UCSD-AML1 (cell line): ENCODE data around the gene GNAI3.
A peak's percentile ranks its signal among the peaks of the same experiment; 100 is the strongest.

Source experiments
- DNase-seq: peaks from one replicate; lab custom pipeline; 2025; ENCODE audit not compliant: unreplicated experiment; lab: John Stamatoyannopoulos, UW

Gene GNAI3

DNA sequence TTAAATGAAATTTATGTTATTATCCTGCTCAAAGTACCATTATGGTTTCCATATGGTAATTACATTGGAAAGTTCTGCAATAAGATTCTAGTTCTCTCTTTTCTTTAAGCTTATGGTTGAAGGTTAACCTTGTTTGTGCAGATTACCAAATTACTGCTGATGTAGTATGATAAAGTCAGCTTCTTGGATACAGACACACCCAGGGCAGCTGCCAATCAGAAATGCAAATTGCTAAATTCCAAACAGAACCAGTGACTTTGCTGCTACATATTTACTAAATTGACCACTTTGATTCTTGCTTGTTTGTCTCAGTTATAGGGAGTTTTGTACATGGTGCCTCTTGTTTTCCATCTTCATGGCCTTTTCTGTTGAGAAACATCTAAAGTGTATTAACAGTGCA, 44.5 kb downstream of the GNAI3 start:
- DNase-seq = no peak

DNA sequence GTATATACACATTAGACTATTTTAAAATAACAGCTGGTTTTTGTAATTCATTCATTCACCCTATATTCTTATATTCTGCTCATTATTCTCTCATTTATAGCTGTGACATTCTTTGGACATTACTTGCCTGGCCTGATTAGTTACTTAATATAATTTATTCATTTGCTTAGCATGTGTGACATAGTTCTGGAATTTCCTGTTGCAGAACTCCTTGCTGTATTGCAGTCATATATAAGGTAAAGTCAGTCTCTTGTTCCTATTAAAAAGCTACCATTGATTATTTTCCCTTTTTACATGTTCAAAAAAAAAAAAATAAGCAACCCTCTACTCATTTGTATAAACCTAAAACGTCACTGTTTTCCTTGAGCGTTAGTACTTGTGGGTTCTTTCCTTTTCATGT, 47.1 kb downstream of the GNAI3 start:
- no peak for DNase-seq

DNA sequence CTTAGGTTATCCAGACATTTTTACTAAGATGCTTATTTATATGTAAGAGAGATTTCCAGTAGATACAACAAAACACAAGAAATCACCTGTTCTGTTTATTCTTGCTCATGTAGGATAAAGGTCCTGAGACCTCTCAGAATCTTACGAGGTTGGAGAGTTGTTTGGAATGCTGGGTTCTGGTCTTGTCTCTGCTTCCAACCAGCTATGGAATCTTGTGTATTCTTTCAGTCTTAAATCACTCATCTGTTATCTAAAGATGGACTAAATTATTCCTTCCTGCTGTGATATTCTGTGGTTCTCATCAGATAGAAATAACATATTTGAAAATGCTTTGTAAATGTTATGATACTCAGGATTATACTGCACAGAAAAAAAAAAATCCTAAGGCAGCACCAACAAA, 49.7 kb downstream of the GNAI3 start:
- no peak for DNase-seq

DNA sequence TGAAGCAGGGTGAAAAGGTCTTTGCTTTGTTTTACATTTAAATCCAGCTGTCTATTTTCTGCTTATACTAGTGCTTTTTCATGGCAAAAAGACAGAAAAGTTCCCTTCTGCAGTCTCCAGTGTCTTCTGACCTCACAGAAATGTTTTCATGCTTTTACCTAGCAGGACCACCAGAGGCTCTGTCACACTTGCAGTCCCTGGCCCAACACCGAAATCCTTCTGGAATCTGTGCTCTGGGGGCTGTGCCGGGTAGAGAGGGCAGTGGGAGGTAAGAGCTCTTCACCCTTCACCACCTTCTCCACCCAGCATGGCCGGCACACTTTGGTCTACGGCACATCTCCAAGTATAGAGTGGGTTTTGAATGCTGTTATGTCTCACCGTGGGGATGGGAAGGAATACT, 50.2 kb downstream of the GNAI3 start:
- DNase-seq = no peak

DNA sequence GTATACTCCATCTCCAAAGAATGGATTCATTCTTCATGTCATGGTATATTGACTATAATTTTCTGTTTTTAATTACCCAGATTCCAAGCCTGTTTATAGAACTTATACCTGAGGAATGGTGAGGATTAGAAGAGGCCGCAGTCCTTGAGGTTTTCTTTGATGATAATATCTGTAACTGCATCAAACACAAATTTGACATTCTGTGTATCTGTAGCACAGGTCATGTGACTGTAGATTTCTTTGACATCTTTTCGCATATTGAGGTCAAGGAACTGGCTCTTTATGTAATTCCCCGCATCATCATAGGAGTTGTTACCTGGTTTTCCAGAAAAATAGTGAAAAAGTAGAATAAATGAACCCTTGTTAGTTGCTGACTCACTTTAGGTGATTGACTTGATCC, 54.8 kb downstream of the GNAI3 start:
- DNase-seq = no peak

DNA sequence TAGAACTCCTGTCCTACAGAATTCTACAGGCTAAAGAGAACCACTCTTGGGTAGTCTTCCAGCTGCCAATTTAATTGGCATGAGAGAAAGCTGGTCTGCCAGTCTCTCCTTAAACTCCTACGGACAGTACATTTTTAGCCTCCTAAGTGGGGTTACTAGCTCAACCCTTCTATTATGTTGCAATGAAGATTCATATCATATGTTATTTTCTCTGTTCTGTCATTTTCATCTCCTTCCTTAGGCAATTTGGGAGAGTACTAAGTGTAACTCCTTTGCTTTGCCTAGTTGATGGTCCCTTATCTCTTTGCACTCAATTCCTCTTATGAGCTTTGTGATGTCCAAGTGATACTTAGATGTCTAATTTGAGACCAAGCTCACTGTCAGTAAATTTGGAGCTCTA, 57.0 kb downstream of the GNAI3 start:
- DNase-seq = no peak

DNA sequence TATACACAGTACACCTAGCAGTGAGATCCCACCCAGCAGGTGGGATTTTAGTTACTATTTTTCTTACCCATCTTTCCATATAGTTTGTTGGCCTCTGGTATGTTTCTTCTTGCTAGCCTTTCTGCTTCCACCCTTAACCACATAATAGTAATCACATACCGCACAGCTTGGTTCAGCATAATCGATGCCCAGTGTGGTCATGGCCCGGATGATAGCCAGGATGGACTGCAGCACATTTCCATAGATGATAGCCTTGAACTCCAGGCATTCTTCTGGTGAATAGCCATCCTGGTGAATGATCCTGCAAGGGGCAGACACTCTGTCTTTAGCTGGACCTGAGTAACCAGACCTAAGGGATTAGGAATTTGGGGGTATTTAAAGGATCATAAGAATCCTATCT, 61.5 kb downstream of the GNAI3 start:
- no peak for DNase-seq

DNA sequence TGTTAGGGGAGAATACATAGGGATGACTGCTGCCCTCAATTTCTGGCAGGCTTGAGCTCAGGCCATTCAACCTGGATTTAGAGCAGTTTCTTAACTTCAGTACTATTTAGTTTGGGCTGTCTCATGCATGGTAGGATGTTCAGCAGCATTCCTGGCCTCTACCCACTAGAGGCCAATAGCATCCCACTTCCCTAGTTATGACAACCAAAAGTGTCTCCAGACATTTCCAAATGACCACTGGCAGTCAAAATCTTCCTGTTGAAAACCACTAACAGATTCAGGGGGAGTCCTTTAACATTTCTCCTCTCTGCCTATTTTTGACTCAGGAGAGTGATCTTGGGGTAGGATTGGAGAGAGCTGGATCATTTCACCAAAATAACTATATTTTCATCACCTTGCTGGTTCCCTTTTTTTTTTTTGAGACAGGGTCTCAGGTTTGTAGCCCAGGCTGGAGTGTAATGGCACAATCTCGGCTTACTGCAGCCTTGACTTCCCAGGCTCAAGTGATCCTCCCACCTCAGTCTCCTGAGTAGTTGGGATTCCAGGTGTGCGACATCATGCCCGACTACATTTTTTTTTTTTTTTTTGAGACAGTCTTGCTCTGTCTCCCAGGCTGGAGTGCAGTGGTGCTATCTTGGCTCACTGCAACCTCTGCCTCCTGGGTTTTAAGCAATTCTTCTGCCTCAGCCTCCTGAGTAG, 62.3 kb downstream of the GNAI3 start:
- no peak for DNase-seq

DNA sequence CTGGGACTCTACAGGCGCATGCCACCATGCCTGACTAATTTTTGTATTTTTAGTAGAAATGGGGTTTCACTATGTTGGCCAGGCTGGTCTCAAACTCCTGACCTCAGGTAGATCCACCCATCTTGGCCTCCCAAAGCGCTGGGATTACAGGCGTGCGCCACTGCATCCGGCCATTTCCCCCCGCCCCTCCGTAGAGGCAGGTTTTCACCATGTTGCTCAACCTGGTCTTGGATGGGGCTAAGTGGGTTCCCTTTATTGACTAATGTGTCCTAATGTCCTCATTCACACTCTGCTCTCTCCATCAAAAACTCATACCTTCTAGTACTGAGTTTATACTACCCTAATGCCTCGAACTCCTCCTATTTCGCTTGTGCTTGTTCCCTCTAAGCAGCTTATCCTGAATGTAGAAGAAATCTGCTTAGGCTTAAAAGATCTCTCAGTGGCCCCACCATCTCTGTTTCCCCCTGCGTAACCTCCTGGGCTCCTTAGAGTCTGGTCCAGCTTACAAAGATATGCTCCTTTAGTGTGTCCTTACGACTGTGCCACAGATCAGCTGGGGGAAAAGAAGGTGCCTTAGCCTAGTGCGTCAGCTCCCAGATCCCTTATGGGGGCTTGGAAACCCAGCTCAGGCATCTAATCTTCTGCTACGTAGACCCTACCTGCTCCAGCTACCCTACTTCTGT, 63.0 kb downstream of the GNAI3 start:
- no peak for DNase-seq

DNA sequence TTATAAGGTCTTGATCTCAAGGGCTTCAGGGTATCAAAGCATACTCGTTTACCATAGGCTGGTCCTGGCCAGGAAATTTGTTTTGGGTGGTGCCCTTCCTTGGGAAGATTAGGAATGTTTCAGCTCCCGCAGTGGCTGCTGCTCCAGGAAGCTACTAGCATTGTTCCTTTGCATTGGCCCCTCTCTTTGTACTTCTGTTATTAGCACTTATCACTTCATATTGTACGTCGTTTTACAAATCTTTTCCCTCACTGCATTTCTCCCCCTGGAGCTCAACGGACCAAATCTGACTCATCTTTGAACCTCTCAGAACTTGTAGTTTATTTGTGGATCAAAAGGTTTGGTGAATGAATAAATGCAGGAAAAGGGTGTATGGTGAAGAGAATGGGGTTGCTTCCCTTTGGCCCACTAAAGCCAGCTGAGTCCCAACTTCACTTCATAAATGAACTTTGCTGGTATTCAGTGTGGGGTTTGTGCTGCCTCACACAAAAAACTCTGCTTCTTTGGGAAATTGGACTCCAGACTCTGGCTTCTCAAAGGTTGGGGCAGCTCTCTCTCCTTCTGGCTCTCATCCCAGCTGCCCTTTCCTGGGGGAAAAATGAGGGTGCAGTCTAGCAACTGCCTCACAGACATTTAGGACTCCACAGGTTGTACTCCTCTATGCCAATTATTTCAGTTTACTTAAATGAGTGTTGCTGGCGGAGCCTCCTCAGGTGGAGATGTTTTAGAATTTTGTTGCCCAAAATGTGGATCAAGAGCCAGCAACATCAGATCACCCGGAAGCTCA, 65.1 kb downstream of the GNAI3 start:
- DNase-seq = no peak

DNA sequence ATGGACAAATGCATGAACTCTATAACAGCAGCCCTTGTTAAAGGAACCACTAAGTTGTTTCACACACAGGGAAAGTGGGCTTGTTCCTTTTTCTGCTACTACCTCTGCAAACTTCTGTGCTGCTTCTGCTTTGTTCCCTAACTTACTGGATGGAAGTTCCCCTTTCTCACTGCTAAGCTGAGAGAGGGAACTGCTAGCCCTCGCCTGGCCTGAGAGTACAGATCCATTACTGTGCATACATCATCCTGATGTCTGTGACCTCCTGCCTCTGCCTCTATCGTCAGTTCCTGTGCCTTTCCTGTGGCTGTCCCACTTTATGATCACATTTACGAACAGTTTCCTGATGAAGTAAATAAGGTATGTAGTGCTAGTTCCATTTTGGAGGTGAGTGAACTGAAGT, 67.5 kb downstream of the GNAI3 start:
- peak; percentile 61 for DNase-seq

DNA sequence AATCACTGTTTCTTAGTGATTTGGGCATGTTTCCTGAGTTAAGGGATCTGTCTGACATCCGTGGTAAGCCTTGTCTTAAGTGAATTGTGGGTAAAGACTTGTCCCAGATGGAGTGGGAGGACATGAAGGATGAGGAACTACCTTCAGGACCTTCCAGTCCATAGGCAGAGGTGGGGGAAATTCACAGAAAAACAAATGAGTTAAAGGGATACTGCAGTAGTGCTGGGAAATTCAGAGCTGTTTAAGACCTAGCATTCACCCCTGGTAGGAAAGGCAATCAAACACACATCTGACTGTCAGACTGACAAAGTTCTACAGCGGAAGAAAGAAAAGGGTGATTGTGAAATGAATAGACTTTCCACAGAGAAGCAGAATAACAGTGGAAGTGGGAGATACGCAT, 68.0 kb downstream of the GNAI3 start:
- no peak for DNase-seq

DNA sequence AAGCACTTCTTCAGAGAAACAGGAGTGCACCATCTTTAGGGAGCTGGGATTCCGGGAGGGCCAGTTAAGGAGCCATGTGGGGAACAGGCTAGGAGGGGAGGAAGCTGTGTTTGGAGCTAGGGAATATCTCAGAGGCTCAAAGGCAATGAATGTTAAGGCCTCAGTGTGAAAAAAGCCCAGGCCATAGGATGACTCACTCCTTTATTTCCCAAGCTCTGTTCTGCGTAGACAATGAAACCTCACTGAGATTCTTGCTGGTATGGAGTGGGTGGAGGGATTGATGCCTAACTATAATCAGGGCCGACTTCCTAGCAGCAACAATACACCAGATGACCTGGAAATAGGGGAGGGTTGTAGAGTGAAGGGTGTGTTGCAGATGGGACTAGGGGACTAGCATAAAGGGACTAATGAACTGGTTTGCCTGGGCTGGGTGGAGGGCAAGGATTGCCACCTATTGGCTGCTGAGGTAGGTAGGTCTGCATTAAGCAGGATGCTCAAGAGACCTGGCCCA, 68.9 kb downstream of the GNAI3 start:
- DNase-seq = no peak

DNA sequence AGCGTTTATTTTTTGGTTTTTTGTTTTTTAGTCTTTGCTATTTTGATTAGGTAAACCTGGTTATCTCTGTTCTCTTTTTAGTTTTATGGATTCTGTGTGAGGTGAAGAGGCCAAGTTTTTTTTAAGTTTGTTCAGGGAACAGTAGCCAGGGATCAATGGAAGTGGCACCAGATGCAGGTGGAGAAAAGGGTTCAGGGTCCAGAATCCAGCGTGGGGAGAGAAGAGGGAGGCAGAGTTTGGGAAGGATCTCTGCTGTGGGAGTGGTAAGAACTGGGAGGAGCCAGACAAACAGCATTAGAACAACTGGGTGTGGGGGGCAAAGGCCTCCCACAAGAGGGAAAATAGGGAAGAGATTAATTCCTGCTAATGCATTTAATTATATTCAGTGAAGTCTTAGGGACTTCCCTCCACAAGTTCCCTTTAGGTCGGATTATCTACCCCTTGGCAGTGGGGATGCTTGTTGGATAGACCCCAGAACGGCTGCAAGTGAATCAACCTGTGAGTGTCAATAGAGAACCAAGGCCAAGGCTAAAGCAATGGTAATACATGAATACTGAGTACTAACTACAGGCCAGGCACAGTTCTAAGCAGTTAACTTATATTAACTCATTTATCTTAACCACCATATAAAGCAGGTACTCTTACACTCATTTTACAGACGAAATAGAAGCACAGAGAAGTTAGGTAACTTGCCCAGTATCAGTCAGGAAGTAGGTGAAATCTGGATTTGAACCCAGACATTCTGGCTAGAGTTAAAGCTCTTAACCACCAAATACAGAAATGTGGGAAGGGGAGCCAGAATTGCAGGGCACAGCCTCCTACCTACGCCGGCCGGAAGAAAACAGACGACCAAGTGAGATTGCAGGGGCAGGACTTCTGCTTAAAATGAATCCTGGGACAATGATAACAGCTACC, 70.5 kb downstream of the GNAI3 start:
- no peak for DNase-seq

DNA sequence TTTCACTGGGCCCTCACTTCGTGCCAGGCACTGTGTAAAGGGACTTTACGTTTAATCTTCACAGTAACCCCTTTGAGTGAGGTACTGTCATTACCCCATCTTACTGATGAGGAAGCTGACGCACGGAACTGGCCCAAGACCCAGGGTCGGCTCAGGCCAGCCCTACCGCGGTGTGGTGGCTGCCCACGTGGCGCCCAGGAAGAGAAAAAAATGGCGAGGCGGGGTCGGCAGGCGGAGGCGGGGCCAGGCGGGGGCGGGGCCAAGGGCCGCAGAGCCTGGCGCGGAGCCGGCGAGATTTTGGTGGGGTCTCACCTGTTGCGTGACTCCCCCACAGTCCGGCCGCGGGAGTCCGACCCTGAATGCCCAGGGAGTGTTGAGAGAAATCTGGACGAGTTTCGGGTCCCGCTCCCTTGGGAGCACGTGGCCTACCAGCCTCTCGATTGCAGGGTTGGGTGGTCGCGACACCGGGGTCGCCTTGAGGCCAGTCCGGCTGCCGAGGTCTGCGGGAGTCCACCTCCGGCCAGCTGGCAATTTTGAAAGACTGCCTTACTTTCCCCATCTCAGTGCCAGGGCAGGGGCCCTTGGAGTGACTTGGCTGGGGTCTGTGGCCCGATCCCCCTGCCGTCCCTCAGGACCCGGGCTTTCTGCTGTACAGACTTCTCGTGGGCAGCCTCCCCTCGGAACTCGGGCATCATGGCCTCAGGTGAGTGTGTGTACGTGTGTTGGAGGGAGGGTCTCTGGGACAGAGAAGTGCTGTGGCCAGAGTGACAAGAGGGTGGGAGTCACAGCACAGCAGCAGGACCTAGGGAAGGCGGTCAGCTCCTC, 71.4 kb downstream of the GNAI3 start, which contains the start of the genes AMPD2 and GNAT2:
TSS of gene AMPD2 (plus strand) at position 262 of the 825 bp plus-strand sequence. CDS start 1,339 bp downstream, outside the sequence.
TSS of gene GNAT2 (minus strand) at position 41 of the 825 bp plus-strand sequence. CDS start 6,746 bp downstream, outside the sequence.
- peak; percentile 81 for DNase-seq

DNA sequence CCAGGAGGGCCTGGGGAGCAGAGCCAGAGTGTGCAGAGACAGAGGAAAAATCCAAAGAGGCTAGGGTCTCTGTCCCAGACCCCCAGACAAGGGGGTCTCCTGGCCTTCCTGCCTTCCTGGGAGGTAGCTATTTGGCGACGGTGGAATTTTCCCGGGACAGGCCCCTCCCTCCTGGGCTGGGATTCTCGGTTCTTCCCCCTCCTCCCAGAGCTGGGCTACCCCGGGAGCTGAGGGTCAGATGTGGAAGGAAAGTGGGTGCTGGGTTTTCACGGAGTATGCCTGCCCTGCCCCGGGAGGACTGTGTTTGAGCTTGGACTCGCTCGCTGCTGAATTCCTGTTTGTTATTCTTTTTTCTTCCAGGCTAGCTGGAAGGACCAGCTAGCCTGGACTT, 72.0 kb downstream of the GNAI3 start:
- DNase-seq = no peak

DNA sequence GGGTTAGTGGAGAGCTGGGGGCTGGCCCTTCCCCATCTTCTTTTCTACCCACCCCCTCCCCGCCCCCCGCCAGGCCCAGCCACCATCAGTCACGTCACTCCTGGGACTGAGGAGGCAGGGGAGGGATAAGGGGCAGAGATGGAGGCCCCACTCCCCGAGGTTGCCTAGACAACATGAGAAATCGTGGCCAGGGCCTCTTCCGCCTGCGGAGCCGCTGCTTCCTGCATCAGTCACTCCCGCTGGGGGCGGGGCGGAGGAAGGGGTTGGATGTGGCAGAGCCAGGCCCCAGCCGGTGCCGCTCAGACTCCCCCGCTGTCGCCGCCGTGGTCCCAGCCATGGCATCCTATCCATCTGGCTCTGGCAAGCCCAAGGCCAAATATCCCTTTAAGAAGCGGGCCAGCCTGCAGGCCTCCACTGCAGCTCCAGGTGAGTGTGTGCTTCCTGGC, 72.4 kb downstream of the GNAI3 start:
- DNase-seq = peak; percentile 95

DNA sequence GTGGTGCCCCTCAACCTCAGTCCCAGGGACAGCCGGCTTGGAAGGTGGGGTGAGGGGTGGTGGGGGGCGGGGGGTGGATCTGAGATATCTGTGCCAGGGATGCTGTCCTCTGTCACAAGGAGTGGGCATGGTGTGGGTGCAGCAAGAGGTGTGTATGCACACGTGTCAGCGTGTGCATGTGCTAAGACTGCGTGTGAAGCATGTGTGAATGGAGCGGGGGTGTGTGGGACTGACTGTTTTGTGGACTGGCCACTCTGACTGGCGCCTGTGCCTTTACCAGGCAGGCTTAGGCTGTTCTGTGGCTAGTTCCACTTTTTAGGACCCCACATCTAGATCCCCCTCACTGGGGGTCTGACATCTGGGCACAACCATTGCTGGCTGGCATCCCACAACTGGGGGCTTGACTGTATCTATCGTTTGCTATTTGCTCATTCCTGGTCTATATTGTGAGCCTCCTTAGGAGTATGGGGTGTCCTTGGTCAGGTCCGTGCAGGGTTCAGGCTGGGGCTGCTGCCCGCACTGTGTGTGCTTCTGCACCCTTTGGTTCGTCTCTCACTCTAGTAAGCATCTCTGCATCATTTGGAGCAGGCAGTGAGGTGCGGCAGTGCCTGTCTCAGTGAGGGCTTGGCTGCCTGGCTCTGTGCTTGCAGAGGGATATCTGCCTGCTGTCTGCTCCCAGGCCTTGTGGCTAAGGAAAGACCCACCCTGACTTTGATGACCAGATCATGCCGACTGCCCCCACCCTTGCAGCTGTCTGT, 73.1 kb downstream of the GNAI3 start:
- no peak for DNase-seq
